ENCODE data around the gene AKAP7. TPM values are rescaled to one million over a fixed set of nuclear protein-coding genes. Genes with fewer than 3 reads are reported as not detected.

AKAP7 gene
- total and polyA plus RNA-seq, 2 donors (not counting 1 experiment from before 2014, with no cell fraction given) = 6.3 to 10.8 TPM

DNA sequence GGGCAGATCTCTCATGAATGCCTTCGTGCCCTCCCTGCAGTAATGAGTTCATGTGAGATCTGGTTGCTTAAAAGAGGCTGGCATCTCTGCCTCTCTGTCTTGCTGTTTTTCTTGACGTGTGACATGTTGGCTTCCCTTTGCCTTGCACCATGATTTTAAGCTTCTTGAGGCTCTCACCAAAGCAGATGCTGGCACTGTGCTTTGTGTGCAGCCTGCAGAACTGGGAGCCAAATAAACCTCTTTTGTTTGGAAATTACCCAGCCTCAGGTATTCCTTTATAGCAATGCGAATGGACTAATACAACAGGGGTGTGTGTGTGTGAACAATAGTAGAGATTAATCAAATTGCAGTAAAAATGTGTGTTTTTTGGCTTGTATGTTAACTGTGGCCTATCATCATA is 8.1 kb downstream of the AKAP7 start:
- H3K36me3 ChIP-seq (replicated peaks in 1 of 2; ENCODE audit: control extremely low read depth in 1 of 2, control insufficient read depth in 1 of 2, extremely low read depth in 1 of 2, insufficient read depth in 2 of 2, low read length in 1 of 2) = peaks cover 0 to 10% of the 10 kb centered on the region in 2 experiments
- H3K27me3 ChIP-seq (replicated peaks in 1 of 4; ENCODE audit: control extremely low read depth in 1 of 4, control insufficient read depth in 3 of 4, insufficient read depth in 4 of 4, low read length in 3 of 4) = no peaks in the 10 kb centered on the region
- no peak overlapping the region for H3K27ac ChIP-seq (ENCODE audit: low read length in 2 of 2)
- Mint-ChIP-seq H3K27ac (no peak overlapping the region), H3K4me3 (no peak overlapping the region), H3K27me3 (no peaks in the 10 kb centered on the region), H3K4me1 (peaks cover 9% of the 10 kb centered on the region), H3K9me3 (ENCODE audit: insufficient read depth) (no peaks in the 10 kb centered on the region)
- no peaks in the 10 kb centered on the region for H3K4me1 ChIP-seq (ENCODE audit: control insufficient read depth in 2 of 2, insufficient read depth in 2 of 2, low read length in 2 of 2)
- TF ChIP-seq, protein P1, sequence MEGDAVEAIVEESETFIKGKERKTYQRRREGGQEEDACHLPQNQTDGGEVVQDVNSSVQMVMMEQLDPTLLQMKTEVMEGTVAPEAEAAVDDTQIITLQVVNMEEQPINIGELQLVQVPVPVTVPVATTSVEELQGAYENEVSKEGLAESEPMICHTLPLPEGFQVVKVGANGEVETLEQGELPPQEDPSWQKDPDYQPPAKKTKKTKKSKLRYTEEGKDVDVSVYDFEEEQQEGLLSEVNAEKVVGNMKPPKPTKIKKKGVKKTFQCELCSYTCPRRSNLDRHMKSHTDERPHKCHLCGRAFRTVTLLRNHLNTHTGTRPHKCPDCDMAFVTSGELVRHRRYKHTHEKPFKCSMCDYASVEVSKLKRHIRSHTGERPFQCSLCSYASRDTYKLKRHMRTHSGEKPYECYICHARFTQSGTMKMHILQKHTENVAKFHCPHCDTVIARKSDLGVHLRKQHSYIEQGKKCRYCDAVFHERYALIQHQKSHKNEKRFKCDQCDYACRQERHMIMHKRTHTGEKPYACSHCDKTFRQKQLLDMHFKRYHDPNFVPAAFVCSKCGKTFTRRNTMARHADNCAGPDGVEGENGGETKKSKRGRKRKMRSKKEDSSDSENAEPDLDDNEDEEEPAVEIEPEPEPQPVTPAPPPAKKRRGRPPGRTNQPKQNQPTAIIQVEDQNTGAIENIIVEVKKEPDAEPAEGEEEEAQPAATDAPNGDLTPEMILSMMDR (IDR thresholded peaks at IDR 0.05) = no peak
- TF ChIP-seq EZH2 (IDR thresholded peaks at IDR 0.05; ENCODE audit: borderline replicate concordance, insufficient read depth, low read depth, low read length, poor library complexity, severe bottlenecking) = no peak
- H4K20me1 ChIP-seq (ENCODE audit: control insufficient read depth, insufficient read depth, low read length, poor library complexity, severe bottlenecking) = no peaks in the 10 kb centered on the region
- no peaks in the 10 kb centered on the region for H3K79me2 ChIP-seq (ENCODE audit: control insufficient read depth, insufficient read depth, low read length)
- H2AFZ ChIP-seq (ENCODE audit: insufficient read depth, low read depth, low read length, poor library complexity, severe bottlenecking) = no peak overlapping the region
- ATAC-seq (ENCODE audit: low read depth) (no peak), DNase-seq (no peak)
- no peak overlapping the region for H3K9ac ChIP-seq (ENCODE audit: low read length)
- H3K4me2 ChIP-seq (replicated peaks; ENCODE audit: low read depth, low read length, poor library complexity, severe bottlenecking) = no peak overlapping the region
- POLR2A ChIA-PET = no interaction called here
- 92% methylated on average over 2 of the region's 3 CpGs for WGBS (ENCODE audit: insufficient coverage)
- CTCF ChIA-PET = interaction anchor here (1.1 to 1.5 kb wide), 2 partner anchors 14 to 27 kb away, joined by 3 to 4 read pairs; no protein-coding TSS in a partner anchor
- intact Hi-C loops (cut with micrococcal nuclease) = no loop called here
- H3K9me3 ChIP-seq (ENCODE audit: control extremely low read depth in 1 of 3, control insufficient read depth in 2 of 3, insufficient read depth in 1 of 3, low read length in 2 of 3) = peaks cover 0 to 5% (median 0%) of the 10 kb centered on the region in 3 donors
- no peak overlapping the region for H3K4me3 ChIP-seq (ENCODE audit: control extremely low read depth in 1 of 5, extremely low read depth in 1 of 5, insufficient read depth in 1 of 5, low read depth in 2 of 5, low read length in 4 of 5)

DNA sequence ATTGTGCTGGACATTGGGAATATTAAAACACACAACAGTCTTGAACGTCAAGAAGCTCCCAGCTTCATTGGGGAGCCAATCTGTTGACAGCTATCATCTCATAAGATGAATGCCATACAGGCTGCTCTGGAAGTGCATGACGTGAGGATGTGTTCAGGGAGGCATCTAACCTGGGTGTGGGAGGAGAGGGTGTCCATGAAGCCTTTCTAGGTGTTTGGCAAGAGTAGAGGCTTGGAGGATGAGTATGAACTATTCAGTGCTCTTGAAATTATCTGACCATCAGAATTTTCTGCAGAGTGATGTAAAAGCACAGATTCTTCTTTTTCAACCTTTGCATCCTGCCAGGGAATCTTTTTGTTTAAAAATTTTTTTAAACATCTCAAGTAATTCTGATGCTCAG is 11.6 kb downstream of the AKAP7 start:
- Histone ChIP-seq H3K4me3 (ENCODE audit: control extremely low read depth in 1 of 5, extremely low read depth in 1 of 5, insufficient read depth in 1 of 5, low read depth in 2 of 5, low read length in 4 of 5) (no peak overlapping the region), H2AFZ (ENCODE audit: insufficient read depth, low read depth, low read length, poor library complexity, severe bottlenecking) (no peak overlapping the region), H3K27ac (ENCODE audit: low read length in 2 of 2) (no peak overlapping the region), H4K20me1 (ENCODE audit: control insufficient read depth, insufficient read depth, low read length, poor library complexity, severe bottlenecking) (no peaks in the 10 kb centered on the region), H3K4me2 (replicated peaks; ENCODE audit: low read depth, low read length, poor library complexity, severe bottlenecking) (no peak overlapping the region), H3K27me3 (replicated peaks in 1 of 4; ENCODE audit: control extremely low read depth in 1 of 4, control insufficient read depth in 3 of 4, insufficient read depth in 4 of 4, low read length in 3 of 4) (no peaks in the 10 kb centered on the region), H3K79me2 (ENCODE audit: control insufficient read depth, insufficient read depth, low read length) (no peaks in the 10 kb centered on the region), H3K36me3 (replicated peaks in 1 of 2; ENCODE audit: control extremely low read depth in 1 of 2, control insufficient read depth in 1 of 2, extremely low read depth in 1 of 2, insufficient read depth in 2 of 2, low read length in 1 of 2) (peaks cover 0 to 10% of the 10 kb centered on the region in 2 experiments), H3K9me3 (ENCODE audit: control extremely low read depth in 1 of 3, control insufficient read depth in 2 of 3, insufficient read depth in 1 of 3, low read length in 2 of 3) (peaks cover 0 to 5% (median 0%) of the 10 kb centered on the region in 3 donors), H3K4me1 (ENCODE audit: control insufficient read depth in 2 of 2, insufficient read depth in 2 of 2, low read length in 2 of 2) (no peaks in the 10 kb centered on the region), H3K9ac (ENCODE audit: low read length) (no peak overlapping the region)
- POLR2A ChIA-PET = no interaction called here
- no peak for DNase-seq
- no peak overlapping the region for H3K4me3 Mint-ChIP-seq
- intact Hi-C loops (cut with micrococcal nuclease) = no loop called here
- no peaks in the 10 kb centered on the region for H3K9me3 Mint-ChIP-seq (ENCODE audit: insufficient read depth)
- TF ChIP-seq, protein P1 (IDR thresholded peaks at IDR 0.05) = no peak
- no peak for TF ChIP-seq EZH2 (IDR thresholded peaks at IDR 0.05; ENCODE audit: borderline replicate concordance, insufficient read depth, low read depth, low read length, poor library complexity, severe bottlenecking)
- CTCF ChIA-PET = no interaction called here
- no peak overlapping the region for H3K27ac Mint-ChIP-seq
- no peaks in the 10 kb centered on the region for H3K27me3 Mint-ChIP-seq
- no peaks in the 10 kb centered on the region for H3K4me1 Mint-ChIP-seq
- ATAC-seq (ENCODE audit: low read depth) = no peak
- WGBS (ENCODE audit: insufficient coverage) = 78% methylated on average over 1 of the region's 2 CpGs

Data from B cell (primary cell).